Suprapubic skin (tissue), 4 donors: ENCODE data around the gene CD180. TPM values are rescaled to one million over a fixed set of nuclear protein-coding genes. Genes with fewer than 3 reads are reported as not detected.

Source experiments
- DNase-seq, 2 donors: peaks; one replicate each; pipeline ENCODE4 v3.0.0-alpha.2; 2019; ENCODE audit warnings: low spot score in 2 of 2
- H3K27ac ChIP-seq: fragments of 200-600 bp; sonication (generic); one replicate; pipeline ENCODE4 v1.5.1; 2019
- H3K27me3 ChIP-seq: fragments of 200-600 bp; sonication (generic); one replicate; pipeline ENCODE4 v1.5.1; 2019
- H3K36me3 ChIP-seq: fragments of 200-600 bp; sonication (generic); one replicate; pipeline ENCODE4 v1.5.1; 2019
- H3K4me1 ChIP-seq: fragments of 200-600 bp; sonication (generic); one replicate; pipeline ENCODE4 v1.5.1; 2019
- H3K4me3 ChIP-seq: fragments of 200-600 bp; sonication (generic); one replicate; pipeline ENCODE4 v1.5.1; 2019; ENCODE audit warnings: mild to moderate bottlenecking
- H3K9me3 ChIP-seq: fragments of 200-600 bp; sonication (generic); one replicate; pipeline ENCODE4 v1.5.1; 2019
- CTCF ChIP-seq, 2 donors: fragments of 200-600 bp in 1 of 2; fragments of 450-650 bp in 1 of 2; sonication (generic) in 1 of 2; IDR thresholded peaks; one replicate each; pipeline ENCODE4 v1.5.1; 2016 to 2019; ENCODE audit warnings: antibody characterized with exemption in 2 of 2, mild to moderate bottlenecking in 1 of 2, moderate library complexity in 1 of 2
- EP300 ChIP-seq: sonication (generic); formaldehyde crosslinking; IDR thresholded peaks from one replicate; pipeline ENCODE4 v1.6.1; 2017; ENCODE audit warnings: antibody characterized with exemption
- POLR2A ChIP-seq, 2 donors: fragments of 450-650 bp; IDR thresholded peaks; one replicate each; pipeline ENCODE4 v1.6.1; 2017; ENCODE audit warnings: antibody characterized with exemption in 2 of 2, mild to moderate bottlenecking in 2 of 2, moderate library complexity in 2 of 2
- POLR2AphosphoS5 ChIP-seq, 3 donors: sonication (generic); formaldehyde crosslinking; IDR thresholded peaks; one replicate each; pipeline ENCODE4 v1.6.1; 2017; ENCODE audit warnings: antibody characterized with exemption in 3 of 3
- WGBS: methylation state at CpG from one replicate; pipeline ENCODE4 v1.1.5; 2018; 5-methylcytosine and 5-hydroxymethylcytosine counted together
- total RNA-seq, 4 donors: library from RNA; depleted of rRNA; stranded (reverse); fragments of >200 nt; gene quantifications; one replicate each; pipeline ENCODE4 v1.1.0, GENCODE V29; 2016

Gene CD180
- total RNA-seq, 4 donors from 2014 or later, result 0.11 to 0.32 (median 0.18) TPM; not detected in 1

GRCh38 chr5:67133217-67133616 lies 63.4 kb downstream of the CD180 start:
- Histone ChIP-seq H3K27ac (no peak overlapping the region), H3K36me3 (peaks cover 51% of the 10 kb centered on the region), H3K4me1 (no peaks in the 10 kb centered on the region), H3K9me3 (no peaks in the 10 kb centered on the region), H3K4me3 (no peak overlapping the region), H3K27me3 (no peaks in the 10 kb centered on the region)
- DNase-seq, result no peak
- TF ChIP-seq EP300, result no peak
- no peak for TF ChIP-seq POLR2AphosphoS5 (IDR thresholded peaks at IDR 0.05)
- TF ChIP-seq POLR2A (IDR thresholded peaks at IDR 0.05), result no peak
- TF ChIP-seq CTCF (IDR thresholded peaks at IDR 0.05), result no peak
- WGBS, result 48% methylated on average over 2 of the region's 2 CpGs

DNA sequence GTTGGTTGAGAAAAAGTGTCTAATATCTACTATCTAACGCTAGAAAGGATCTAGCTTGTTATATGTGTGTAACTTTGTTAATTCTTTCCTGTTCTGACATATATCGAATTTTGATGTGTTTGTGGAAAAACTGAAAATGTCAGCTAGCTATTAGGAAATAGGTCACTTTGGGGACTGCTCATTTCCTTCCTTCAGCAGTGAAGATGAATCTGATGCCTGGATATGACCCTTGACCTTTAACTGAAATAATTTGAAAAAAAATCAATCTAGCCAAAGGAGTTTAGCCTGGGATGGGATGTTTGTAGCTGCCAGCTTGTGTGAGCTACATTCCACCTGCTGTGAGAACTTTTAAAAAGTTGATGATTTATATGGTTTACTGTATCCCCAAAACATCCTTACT lies 66.8 kb downstream of the CD180 start:
- DNase-seq, result no peak

More for the DNA sequence above, 66.8 kb downstream of the CD180 start:
- TF ChIP-seq POLR2AphosphoS5 (IDR thresholded peaks at IDR 0.05) (no peak), CTCF (IDR thresholded peaks at IDR 0.05) (no peak), EP300 (no peak), POLR2A (IDR thresholded peaks at IDR 0.05) (no peak)
- Histone ChIP-seq H3K4me3 (no peak overlapping the region), H3K36me3 (peaks cover 32% of the 10 kb centered on the region), H3K4me1 (no peaks in the 10 kb centered on the region), H3K27me3 (no peaks in the 10 kb centered on the region), H3K9me3 (no peaks in the 10 kb centered on the region), H3K27ac (no peak overlapping the region)
- 86% methylated on average over 2 of the region's 2 CpGs for WGBS
